ENCODE results near the gene ZNG1A.
"Not testable (repeated sequence)": the region's sequence is repeated elsewhere in the genome, so short reads cannot be mapped to it uniquely, and the experiment has no call there.

- not testable (repeated sequence) for TF ChIP-seq POLR2A (IDR thresholded peaks at IDR 0.05; ENCODE audit: low read length); GATA1 (IDR thresholded peaks at IDR 0.05; ENCODE audit: low read depth, low read length)
Observed at GRCh38 chr9:159871-160270, 19.0 kb downstream of the ZNG1A start.
